ENCODE results near the gene ANK3. TPM values are rescaled to one million over a fixed set of nuclear protein-coding genes. Genes with fewer than 3 reads are reported as not detected.

The ANK3 gene
- polyA plus RNA-seq, 4 donors, result 9.9 to 81.4 (median 35.5) TPM

- Histone ChIP-seq H3K36me3 (ENCODE audit: control insufficient read depth in 3 of 3, insufficient read depth in 2 of 3, low read depth in 1 of 3, low read length in 3 of 3) (peaks cover 0 to 9% (median 0%) of the 10 kb centered on the region in 3 donors), H3K4me1 (ENCODE audit: control insufficient read depth in 3 of 3, insufficient read depth in 2 of 3, low read depth in 1 of 3, low read length in 2 of 3) (no peaks in the 10 kb centered on the region), H3K4me3 (ENCODE audit: low read depth in 1 of 3, low read length in 3 of 3) (no peak overlapping the region), H3K27me3 (ENCODE audit: control insufficient read depth in 3 of 3, insufficient read depth in 3 of 3, low read length in 3 of 3) (no peaks in the 10 kb centered on the region), H3K9me3 (ENCODE audit: control insufficient read depth in 2 of 2, insufficient read depth in 1 of 2, low read depth in 1 of 2, low read length in 1 of 2) (no peaks in the 10 kb centered on the region), H3K27ac (ENCODE audit: low read depth in 1 of 3, low read length in 2 of 3) (no peak overlapping the region)
- no peak for FAIRE-seq
- WGBS, 3 donors, result 54 to 64% (median 56%) methylated on average over 6 of the region's 6 CpGs
- DNase-seq, result peak; percentile 44 to 67
These were observed 274.7 kb downstream of the ANK3 start for GRCh38 chr10:60114765-60115586.

GRCh38 chr10:60110739-60111138 lies 278.9 kb downstream of the ANK3 start:
- peaks cover 0 to 11% (median 2%) of the 10 kb centered on the region in 3 donors for H3K36me3 ChIP-seq (ENCODE audit: control insufficient read depth in 3 of 3, insufficient read depth in 2 of 3, low read depth in 1 of 3, low read length in 3 of 3)
- H3K9me3 ChIP-seq (ENCODE audit: control insufficient read depth in 2 of 2, insufficient read depth in 1 of 2, low read depth in 1 of 2, low read length in 1 of 2), result no peaks in the 10 kb centered on the region
- no peak overlapping the region for H3K27ac ChIP-seq (ENCODE audit: low read depth in 1 of 3, low read length in 2 of 3)
- H3K4me1 ChIP-seq (ENCODE audit: control insufficient read depth in 3 of 3, insufficient read depth in 2 of 3, low read depth in 1 of 3, low read length in 2 of 3), result no peaks in the 10 kb centered on the region
- H3K27me3 ChIP-seq (ENCODE audit: control insufficient read depth in 3 of 3, insufficient read depth in 3 of 3, low read length in 3 of 3), result no peaks in the 10 kb centered on the region
- WGBS, 3 donors, result 87 to 88% (median 87%) methylated on average over 6 of the region's 6 CpGs
- FAIRE-seq, result no peak
- H3K4me3 ChIP-seq (ENCODE audit: low read depth in 1 of 3, low read length in 3 of 3), result no peak overlapping the region
- DNase-seq, result no peak

GRCh38 chr10:60107308-60107976 lies 282.2 kb downstream of the ANK3 start:
- 90 to 96% (median 92%) methylated on average over 5 of the region's 5 CpGs for WGBS, 3 donors
- Histone ChIP-seq H3K4me1 (ENCODE audit: control insufficient read depth in 3 of 3, insufficient read depth in 2 of 3, low read depth in 1 of 3, low read length in 2 of 3) (no peaks in the 10 kb centered on the region), H3K27me3 (ENCODE audit: control insufficient read depth in 3 of 3, insufficient read depth in 3 of 3, low read length in 3 of 3) (no peaks in the 10 kb centered on the region), H3K36me3 (ENCODE audit: control insufficient read depth in 3 of 3, insufficient read depth in 2 of 3, low read depth in 1 of 3, low read length in 3 of 3) (peaks cover 0 to 7% (median 2%) of the 10 kb centered on the region in 3 donors), H3K27ac (ENCODE audit: low read depth in 1 of 3, low read length in 2 of 3) (no peak overlapping the region), H3K4me3 (ENCODE audit: low read depth in 1 of 3, low read length in 3 of 3) (no peak overlapping the region), H3K9me3 (ENCODE audit: control insufficient read depth in 2 of 2, insufficient read depth in 1 of 2, low read depth in 1 of 2, low read length in 1 of 2) (no peaks in the 10 kb centered on the region)
- FAIRE-seq, result no peak
- no peak for DNase-seq

GRCh38 chr10:60105295-60105695 lies 284.4 kb downstream of the ANK3 start:
- no peak overlapping the region for H3K27ac ChIP-seq (ENCODE audit: low read depth in 1 of 3, low read length in 2 of 3)
- H3K9me3 ChIP-seq (ENCODE audit: control insufficient read depth in 2 of 2, insufficient read depth in 1 of 2, low read depth in 1 of 2, low read length in 1 of 2), result no peaks in the 10 kb centered on the region
- peaks cover 0 to 7% (median 2%) of the 10 kb centered on the region in 3 donors for H3K36me3 ChIP-seq (ENCODE audit: control insufficient read depth in 3 of 3, insufficient read depth in 2 of 3, low read depth in 1 of 3, low read length in 3 of 3)
- H3K4me3 ChIP-seq (ENCODE audit: low read depth in 1 of 3, low read length in 3 of 3), result no peak overlapping the region
- DNase-seq (no peak), FAIRE-seq (no peak)
- H3K4me1 ChIP-seq (ENCODE audit: control insufficient read depth in 3 of 3, insufficient read depth in 2 of 3, low read depth in 1 of 3, low read length in 2 of 3), result no peaks in the 10 kb centered on the region
- no peaks in the 10 kb centered on the region for H3K27me3 ChIP-seq (ENCODE audit: control insufficient read depth in 3 of 3, insufficient read depth in 3 of 3, low read length in 3 of 3)

- no peak overlapping the region for H3K27ac ChIP-seq (ENCODE audit: low read depth in 1 of 3, low read length in 2 of 3)
- no peak for FAIRE-seq
These were observed 287.9 kb downstream of the ANK3 start for GRCh38 chr10:60101821-60102220.

GRCh38 chr10:60099998-60100747 lies 289.5 kb downstream of the ANK3 start:
- 57 to 68% (median 66%) methylated on average over 2 of the region's 2 CpGs for WGBS, 3 donors
- Histone ChIP-seq H3K36me3 (ENCODE audit: control insufficient read depth in 3 of 3, insufficient read depth in 2 of 3, low read depth in 1 of 3, low read length in 3 of 3) (peaks cover 0 to 6% (median 0%) of the 10 kb centered on the region in 3 donors), H3K4me1 (ENCODE audit: control insufficient read depth in 3 of 3, insufficient read depth in 2 of 3, low read depth in 1 of 3, low read length in 2 of 3) (peaks cover 0 to 7% (median 2%) of the 10 kb centered on the region in 3 donors), H3K27me3 (ENCODE audit: control insufficient read depth in 3 of 3, insufficient read depth in 3 of 3, low read length in 3 of 3) (no peaks in the 10 kb centered on the region), H3K4me3 (ENCODE audit: low read depth in 1 of 3, low read length in 3 of 3) (no peak overlapping the region), H3K27ac (ENCODE audit: low read depth in 1 of 3, low read length in 2 of 3) (no peak overlapping the region), H3K9me3 (ENCODE audit: control insufficient read depth in 2 of 2, insufficient read depth in 1 of 2, low read depth in 1 of 2, low read length in 1 of 2) (no peaks in the 10 kb centered on the region)
- FAIRE-seq, result peak; percentile 92
- DNase-seq, result peak; percentile 56 to 73

More at GRCh38 chr10:60101821-60102220, 287.9 kb downstream of the ANK3 start:
- Histone ChIP-seq H3K27me3 (ENCODE audit: control insufficient read depth in 3 of 3, insufficient read depth in 3 of 3, low read length in 3 of 3) (no peaks in the 10 kb centered on the region), H3K4me3 (ENCODE audit: low read depth in 1 of 3, low read length in 3 of 3) (no peak overlapping the region), H3K9me3 (ENCODE audit: control insufficient read depth in 2 of 2, insufficient read depth in 1 of 2, low read depth in 1 of 2, low read length in 1 of 2) (no peaks in the 10 kb centered on the region), H3K4me1 (ENCODE audit: control insufficient read depth in 3 of 3, insufficient read depth in 2 of 3, low read depth in 1 of 3, low read length in 2 of 3) (peaks cover 0 to 5% (median 2%) of the 10 kb centered on the region in 3 donors), H3K36me3 (ENCODE audit: control insufficient read depth in 3 of 3, insufficient read depth in 2 of 3, low read depth in 1 of 3, low read length in 3 of 3) (peaks cover 0 to 4% (median 0%) of the 10 kb centered on the region in 3 donors)
- WGBS, 3 donors, result 71 to 74% (median 73%) methylated on average over 4 of the region's 4 CpGs
- DNase-seq, result no peak

GRCh38 chr10:60098677-60099601 lies 290.7 kb downstream of the ANK3 start:
- DNase-seq (peak; percentile 29 to 81), FAIRE-seq (no peak)
- H3K9me3 ChIP-seq (ENCODE audit: control insufficient read depth in 2 of 2, insufficient read depth in 1 of 2, low read depth in 1 of 2, low read length in 1 of 2), result no peaks in the 10 kb centered on the region
- H3K36me3 ChIP-seq (ENCODE audit: control insufficient read depth in 3 of 3, insufficient read depth in 2 of 3, low read depth in 1 of 3, low read length in 3 of 3), result peaks cover 0 to 4% (median 0%) of the 10 kb centered on the region in 3 donors
- no peak overlapping the region for H3K4me3 ChIP-seq (ENCODE audit: low read depth in 1 of 3, low read length in 3 of 3)
- H3K4me1 ChIP-seq (ENCODE audit: control insufficient read depth in 3 of 3, insufficient read depth in 2 of 3, low read depth in 1 of 3, low read length in 2 of 3), result peaks cover 0 to 7% (median 2%) of the 10 kb centered on the region in 3 donors
- H3K27me3 ChIP-seq (ENCODE audit: control insufficient read depth in 3 of 3, insufficient read depth in 3 of 3, low read length in 3 of 3), result no peaks in the 10 kb centered on the region
- H3K27ac ChIP-seq (ENCODE audit: low read depth in 1 of 3, low read length in 2 of 3), result peak overlapping the region in 1 of 3 donors; percentile 46
- 55 to 69% (median 62%) methylated on average over 4 of the region's 4 CpGs for WGBS, 3 donors

All from small intestine (tissue), 7 donors.